HepG2 (cell line): Measurements from ENCODE around the gene UQCC5. TPM values are rescaled to one million over a fixed set of nuclear protein-coding genes. Genes with fewer than 3 reads are reported as not detected.

Experiments
- CENPX ChIP-seq: sonication (generic); formaldehyde crosslinking; IDR thresholded peaks from 2 replicates; pipeline ENCODE4 v1.9.0; 2021; ENCODE audit warnings: mild to moderate bottlenecking, missing genetic modification reagents, moderate library complexity
- ELK4 ChIP-seq: sonication (generic); formaldehyde crosslinking; IDR thresholded peaks from 2 replicates; pipeline ENCODE4 v1.9.0; 2021; ENCODE audit warnings: missing genetic modification reagents, borderline replicate concordance
- PTBP1 ChIP-seq: fragments of 200-400 bp; formaldehyde crosslinking; IDR thresholded peaks from 2 replicates; pipeline ENCODE4 v1.6.1; 2018; ENCODE audit warnings: low read length, low read depth; ENCODE audit not compliant: poor library complexity, severe bottlenecking
- ZBTB7A ChIP-seq: sonication (generic); formaldehyde crosslinking; IDR thresholded peaks from 2 replicates; pipeline ENCODE4 v1.8.0; 2022; ENCODE audit warnings: mild to moderate bottlenecking, missing genetic modification reagents
- ZHX1 ChIP-seq: sonication (generic); formaldehyde crosslinking; IDR thresholded peaks from 2 replicates; pipeline ENCODE4 v1.8.1; 2022; ENCODE audit warnings: low read depth, mild to moderate bottlenecking, missing genetic modification reagents
- ZNF180 ChIP-seq: sonication (generic); formaldehyde crosslinking; IDR thresholded peaks from 2 replicates; pipeline ENCODE4 v1.4.0; 2020; ENCODE audit warnings: low read depth, missing genetic modification reagents, borderline replicate concordance
- ZNF263 ChIP-seq: sonication (generic); formaldehyde crosslinking; IDR thresholded peaks from 2 replicates; pipeline ENCODE4 v1.4.0; 2020; ENCODE audit warnings: missing genetic modification reagents
- ZNF615 ChIP-seq: sonication (generic); formaldehyde crosslinking; IDR thresholded peaks from 2 replicates; pipeline ENCODE4 v1.5.0; 2020; ENCODE audit warnings: mild to moderate bottlenecking, missing genetic modification reagents, borderline replicate concordance
- polyA plus RNA-seq, 8 experiments: library from polyadenylated mRNA; depleted of rRNA in 3 of 8; stranded (reverse) in 7 of 8; unstranded in 1 of 8; fragments of >200 nt; fragmentation: Illumina TruSeq in 4 of 8; extraction: Trizol in 4 of 8; gene quantifications; 2 replicates each; pipeline versions ENCODE4 v1.2.1 to v1.2.3, GENCODE V29; 2011 to 2016; ENCODE audit warnings: low read depth in 4 of 8, missing spikeins in 1 of 8, mixed read lengths in 1 of 8; ENCODE audit not compliant: insufficient read depth in 1 of 8
- total RNA-seq, 5 experiments: library from RNA; depleted of rRNA; stranded (reverse); fragments of >200 nt; fragmentation: Illumina TruSeq; extraction: Trizol; gene quantifications; 2 replicates each; pipeline ENCODE4 v1.2.3, GENCODE V29; 2016; ENCODE audit warnings: low read depth in 1 of 5
- TF ChIP-seq, protein P1 (sequence below), 2 experiments: sonication (generic) in 1 of 2; formaldehyde crosslinking in 1 of 2; IDR thresholded peaks; 2 replicates each; pipeline versions ENCODE4 v1.6.1 to v1.9.0; 2014 to 2022; ENCODE audit warnings: antibody characterized with exemption in 1 of 2, borderline replicate concordance in 1 of 2, inconsistent platforms in 1 of 2, low read depth in 1 of 2, missing genetic modification reagents in 1 of 2
- TF ChIP-seq, protein P2 (sequence below): sonication (generic); formaldehyde crosslinking; IDR thresholded peaks from 2 replicates; pipeline ENCODE4 v1.4.0; 2020; ENCODE audit warnings: missing genetic modification reagents, borderline replicate concordance

Gene UQCC5
- total and polyA plus RNA-seq, 2 of the 13 experiments (the other 11 are each of a cell fraction or from before 2014, with no cell fraction given), result 15.4 to 29.5 TPM

DNA sequence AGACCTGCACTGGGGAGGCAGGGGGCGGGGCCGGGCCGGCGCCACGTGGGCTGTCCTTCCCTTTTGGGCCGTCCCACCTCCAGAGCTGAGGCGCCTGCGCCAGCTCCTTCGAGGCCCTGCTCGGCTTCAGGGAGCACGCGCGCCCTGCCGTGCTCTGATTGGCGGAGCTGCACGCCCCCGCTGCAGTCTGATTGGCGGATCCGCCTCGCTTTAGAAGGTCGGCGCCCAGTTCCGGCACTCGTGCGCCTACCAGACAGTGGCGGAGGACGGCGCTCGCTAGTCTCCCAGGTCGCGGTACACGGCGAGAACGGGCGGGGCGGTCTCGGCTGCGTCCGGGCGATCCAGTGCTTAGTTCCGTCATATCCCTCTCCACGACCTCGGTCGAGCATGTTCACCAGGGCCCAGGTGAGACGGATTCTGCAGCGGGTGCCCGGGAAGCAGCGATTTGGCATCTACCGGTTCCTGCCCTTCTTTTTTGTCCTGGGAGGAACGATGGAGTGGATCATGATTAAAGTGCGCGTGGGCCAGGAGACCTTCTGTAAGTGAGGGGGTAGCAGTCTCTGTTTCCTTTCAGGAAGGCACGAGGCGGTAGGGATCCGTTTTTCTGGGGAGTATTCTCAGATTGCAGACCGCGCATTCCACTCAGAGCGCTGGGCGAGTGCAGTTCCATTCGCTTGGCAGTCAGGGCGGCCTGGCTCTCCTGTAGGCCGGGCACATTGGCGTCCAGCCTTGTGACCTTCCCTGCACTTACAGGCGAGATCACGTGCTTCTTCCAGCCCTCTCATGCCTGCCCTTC is at the start of gene UQCC5 (continued):
- TF ChIP-seq, protein P1, sequence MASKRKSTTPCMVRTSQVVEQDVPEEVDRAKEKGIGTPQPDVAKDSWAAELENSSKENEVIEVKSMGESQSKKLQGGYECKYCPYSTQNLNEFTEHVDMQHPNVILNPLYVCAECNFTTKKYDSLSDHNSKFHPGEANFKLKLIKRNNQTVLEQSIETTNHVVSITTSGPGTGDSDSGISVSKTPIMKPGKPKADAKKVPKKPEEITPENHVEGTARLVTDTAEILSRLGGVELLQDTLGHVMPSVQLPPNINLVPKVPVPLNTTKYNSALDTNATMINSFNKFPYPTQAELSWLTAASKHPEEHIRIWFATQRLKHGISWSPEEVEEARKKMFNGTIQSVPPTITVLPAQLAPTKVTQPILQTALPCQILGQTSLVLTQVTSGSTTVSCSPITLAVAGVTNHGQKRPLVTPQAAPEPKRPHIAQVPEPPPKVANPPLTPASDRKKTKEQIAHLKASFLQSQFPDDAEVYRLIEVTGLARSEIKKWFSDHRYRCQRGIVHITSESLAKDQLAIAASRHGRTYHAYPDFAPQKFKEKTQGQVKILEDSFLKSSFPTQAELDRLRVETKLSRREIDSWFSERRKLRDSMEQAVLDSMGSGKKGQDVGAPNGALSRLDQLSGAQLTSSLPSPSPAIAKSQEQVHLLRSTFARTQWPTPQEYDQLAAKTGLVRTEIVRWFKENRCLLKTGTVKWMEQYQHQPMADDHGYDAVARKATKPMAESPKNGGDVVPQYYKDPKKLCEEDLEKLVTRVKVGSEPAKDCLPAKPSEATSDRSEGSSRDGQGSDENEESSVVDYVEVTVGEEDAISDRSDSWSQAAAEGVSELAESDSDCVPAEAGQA (IDR thresholded peaks at IDR 0.05; ENCODE audit: low read depth), result no peak; the same call in 1 of the 2 replicates
- TF ChIP-seq, protein P1 (CRISPR knock-in tag; IDR thresholded peaks at IDR 0.05; ENCODE audit: borderline replicate concordance), result peak; percentile 94
- TF ChIP-seq CENPX (CRISPR knock-in tag), result no peak
- TF ChIP-seq ELK4 (CRISPR knock-in tag), result 0 out of 2 replicates have a peak, but pooled peaks have one; percentile 39
- no peak for TF ChIP-seq PTBP1
- TF ChIP-seq ZNF615 (CRISPR knock-in tag), result no peak
- TF ChIP-seq ZNF180, result no peak
- peak; percentile 59 for TF ChIP-seq ZNF263 (CRISPR knock-in tag)
- peak; percentile 87 for TF ChIP-seq ZBTB7A (CRISPR knock-in tag)
- TF ChIP-seq ZHX1, result no peak; the same call in 1 of the 2 replicates
- TF ChIP-seq, protein P2, sequence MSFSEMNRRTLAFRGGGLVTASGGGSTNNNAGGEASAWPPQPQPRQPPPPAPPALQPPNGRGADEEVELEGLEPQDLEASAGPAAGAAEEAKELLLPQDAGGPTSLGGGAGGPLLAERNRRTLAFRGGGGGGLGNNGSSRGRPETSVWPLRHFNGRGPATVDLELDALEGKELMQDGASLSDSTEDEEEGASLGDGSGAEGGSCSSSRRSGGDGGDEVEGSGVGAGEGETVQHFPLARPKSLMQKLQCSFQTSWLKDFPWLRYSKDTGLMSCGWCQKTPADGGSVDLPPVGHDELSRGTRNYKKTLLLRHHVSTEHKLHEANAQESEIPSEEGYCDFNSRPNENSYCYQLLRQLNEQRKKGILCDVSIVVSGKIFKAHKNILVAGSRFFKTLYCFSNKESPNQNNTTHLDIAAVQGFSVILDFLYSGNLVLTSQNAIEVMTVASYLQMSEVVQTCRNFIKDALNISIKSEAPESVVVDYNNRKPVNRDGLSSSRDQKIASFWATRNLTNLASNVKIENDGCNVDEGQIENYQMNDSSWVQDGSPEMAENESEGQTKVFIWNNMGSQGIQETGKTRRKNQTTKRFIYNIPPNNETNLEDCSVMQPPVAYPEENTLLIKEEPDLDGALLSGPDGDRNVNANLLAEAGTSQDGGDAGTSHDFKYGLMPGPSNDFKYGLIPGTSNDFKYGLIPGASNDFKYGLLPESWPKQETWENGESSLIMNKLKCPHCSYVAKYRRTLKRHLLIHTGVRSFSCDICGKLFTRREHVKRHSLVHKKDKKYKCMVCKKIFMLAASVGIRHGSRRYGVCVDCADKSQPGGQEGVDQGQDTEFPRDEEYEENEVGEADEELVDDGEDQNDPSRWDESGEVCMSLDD (CRISPR knock-in tag), result no peak; the same call in 1 of the 2 replicates
